ENCODE results near the gene DVL2.

The DVL2 gene

DNA sequence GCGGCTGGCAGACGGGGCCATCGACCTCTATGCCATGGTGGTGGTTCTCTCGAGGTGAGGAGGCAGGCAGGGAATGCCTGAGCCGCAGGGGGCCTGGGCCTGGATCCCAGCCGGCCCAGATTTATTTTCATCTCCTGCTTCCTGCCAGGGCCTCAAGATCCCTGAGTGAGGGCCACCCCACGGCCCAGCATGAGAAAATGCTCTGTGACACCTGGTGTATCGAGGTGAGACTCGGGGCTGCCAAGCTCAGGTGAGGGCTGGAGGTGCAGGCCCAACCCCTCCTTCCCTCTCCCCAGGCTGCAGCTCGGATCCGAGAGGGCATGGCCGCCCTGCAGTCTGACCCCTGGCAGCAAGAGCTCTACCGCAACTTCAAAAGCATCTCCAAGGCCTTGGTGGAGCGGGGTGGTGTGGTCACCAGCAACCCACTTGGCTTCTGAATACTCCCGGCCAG, 9.6 kb downstream of the DVL2 start:
- no peak for DNase-seq (ENCODE audit: low read depth in 1 of 2, low spot score in 1 of 2)
- Histone ChIP-seq H3K27me3 (ENCODE audit: insufficient read depth, poor library complexity, severe bottlenecking) (no peaks in the 10 kb centered on the region), H3K27ac (replicated peaks) (no peak overlapping the region), H3K4me3 (replicated peaks; ENCODE audit: insufficient read depth, low read length) (no peak overlapping the region)
- TF ChIP-seq, protein P1, sequence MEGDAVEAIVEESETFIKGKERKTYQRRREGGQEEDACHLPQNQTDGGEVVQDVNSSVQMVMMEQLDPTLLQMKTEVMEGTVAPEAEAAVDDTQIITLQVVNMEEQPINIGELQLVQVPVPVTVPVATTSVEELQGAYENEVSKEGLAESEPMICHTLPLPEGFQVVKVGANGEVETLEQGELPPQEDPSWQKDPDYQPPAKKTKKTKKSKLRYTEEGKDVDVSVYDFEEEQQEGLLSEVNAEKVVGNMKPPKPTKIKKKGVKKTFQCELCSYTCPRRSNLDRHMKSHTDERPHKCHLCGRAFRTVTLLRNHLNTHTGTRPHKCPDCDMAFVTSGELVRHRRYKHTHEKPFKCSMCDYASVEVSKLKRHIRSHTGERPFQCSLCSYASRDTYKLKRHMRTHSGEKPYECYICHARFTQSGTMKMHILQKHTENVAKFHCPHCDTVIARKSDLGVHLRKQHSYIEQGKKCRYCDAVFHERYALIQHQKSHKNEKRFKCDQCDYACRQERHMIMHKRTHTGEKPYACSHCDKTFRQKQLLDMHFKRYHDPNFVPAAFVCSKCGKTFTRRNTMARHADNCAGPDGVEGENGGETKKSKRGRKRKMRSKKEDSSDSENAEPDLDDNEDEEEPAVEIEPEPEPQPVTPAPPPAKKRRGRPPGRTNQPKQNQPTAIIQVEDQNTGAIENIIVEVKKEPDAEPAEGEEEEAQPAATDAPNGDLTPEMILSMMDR (IDR thresholded peaks at IDR 0.05; ENCODE audit: insufficient read depth, low read length): no peak
- no peak for TF ChIP-seq POLR2AphosphoS5 (IDR thresholded peaks at IDR 0.05; ENCODE audit: low read depth)
- TF ChIP-seq, protein P2, sequence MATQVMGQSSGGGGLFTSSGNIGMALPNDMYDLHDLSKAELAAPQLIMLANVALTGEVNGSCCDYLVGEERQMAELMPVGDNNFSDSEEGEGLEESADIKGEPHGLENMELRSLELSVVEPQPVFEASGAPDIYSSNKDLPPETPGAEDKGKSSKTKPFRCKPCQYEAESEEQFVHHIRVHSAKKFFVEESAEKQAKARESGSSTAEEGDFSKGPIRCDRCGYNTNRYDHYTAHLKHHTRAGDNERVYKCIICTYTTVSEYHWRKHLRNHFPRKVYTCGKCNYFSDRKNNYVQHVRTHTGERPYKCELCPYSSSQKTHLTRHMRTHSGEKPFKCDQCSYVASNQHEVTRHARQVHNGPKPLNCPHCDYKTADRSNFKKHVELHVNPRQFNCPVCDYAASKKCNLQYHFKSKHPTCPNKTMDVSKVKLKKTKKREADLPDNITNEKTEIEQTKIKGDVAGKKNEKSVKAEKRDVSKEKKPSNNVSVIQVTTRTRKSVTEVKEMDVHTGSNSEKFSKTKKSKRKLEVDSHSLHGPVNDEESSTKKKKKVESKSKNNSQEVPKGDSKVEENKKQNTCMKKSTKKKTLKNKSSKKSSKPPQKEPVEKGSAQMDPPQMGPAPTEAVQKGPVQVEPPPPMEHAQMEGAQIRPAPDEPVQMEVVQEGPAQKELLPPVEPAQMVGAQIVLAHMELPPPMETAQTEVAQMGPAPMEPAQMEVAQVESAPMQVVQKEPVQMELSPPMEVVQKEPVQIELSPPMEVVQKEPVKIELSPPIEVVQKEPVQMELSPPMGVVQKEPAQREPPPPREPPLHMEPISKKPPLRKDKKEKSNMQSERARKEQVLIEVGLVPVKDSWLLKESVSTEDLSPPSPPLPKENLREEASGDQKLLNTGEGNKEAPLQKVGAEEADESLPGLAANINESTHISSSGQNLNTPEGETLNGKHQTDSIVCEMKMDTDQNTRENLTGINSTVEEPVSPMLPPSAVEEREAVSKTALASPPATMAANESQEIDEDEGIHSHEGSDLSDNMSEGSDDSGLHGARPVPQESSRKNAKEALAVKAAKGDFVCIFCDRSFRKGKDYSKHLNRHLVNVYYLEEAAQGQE (IDR thresholded peaks at IDR 0.05; ENCODE audit: insufficient replicate concordance, low read depth): no peak
- TF ChIP-seq SPI1 (IDR thresholded peaks at IDR 0.05; ENCODE audit: borderline replicate concordance, low read depth): no peak
- TF ChIP-seq GABPA (IDR thresholded peaks at IDR 0.05; ENCODE audit: low read depth): no peak

DNA sequence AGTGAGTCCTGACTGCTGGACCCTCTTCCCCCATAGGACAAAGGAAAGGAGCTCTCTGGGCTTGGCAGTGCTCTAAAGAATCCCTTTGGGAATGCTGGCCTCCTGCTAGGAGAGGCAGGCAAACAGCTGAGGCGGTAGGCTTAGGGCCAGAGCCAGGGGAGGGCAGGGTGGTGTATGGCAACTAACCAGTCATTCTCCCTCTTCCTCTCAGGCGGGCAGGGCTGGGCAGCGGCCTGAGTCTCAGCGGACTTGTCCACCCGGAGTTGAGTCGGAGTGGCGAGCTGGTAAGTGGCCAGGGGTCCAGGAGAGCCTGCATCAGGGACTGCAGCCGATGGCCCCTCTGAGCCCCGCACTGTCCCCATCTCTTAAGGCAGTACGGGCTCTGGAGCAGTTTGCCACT, 10.2 kb downstream of the DVL2 start:
- no peak for DNase-seq (ENCODE audit: low read depth in 1 of 2, low spot score in 1 of 2)
- Histone ChIP-seq H3K27ac (replicated peaks) (no peak overlapping the region), H3K27me3 (ENCODE audit: insufficient read depth, poor library complexity, severe bottlenecking) (no peaks in the 10 kb centered on the region), H3K4me3 (replicated peaks; ENCODE audit: insufficient read depth, low read length) (no peak overlapping the region)
- TF ChIP-seq SPI1 (IDR thresholded peaks at IDR 0.05; ENCODE audit: borderline replicate concordance, low read depth) (no peak), GABPA (IDR thresholded peaks at IDR 0.05; ENCODE audit: low read depth) (no peak), POLR2AphosphoS5 (IDR thresholded peaks at IDR 0.05; ENCODE audit: low read depth) (no peak)
- TF ChIP-seq, protein P1 (IDR thresholded peaks at IDR 0.05; ENCODE audit: insufficient read depth, low read length): no peak
- TF ChIP-seq, protein P2 (IDR thresholded peaks at IDR 0.05; ENCODE audit: insufficient replicate concordance, low read depth): no peak

DNA sequence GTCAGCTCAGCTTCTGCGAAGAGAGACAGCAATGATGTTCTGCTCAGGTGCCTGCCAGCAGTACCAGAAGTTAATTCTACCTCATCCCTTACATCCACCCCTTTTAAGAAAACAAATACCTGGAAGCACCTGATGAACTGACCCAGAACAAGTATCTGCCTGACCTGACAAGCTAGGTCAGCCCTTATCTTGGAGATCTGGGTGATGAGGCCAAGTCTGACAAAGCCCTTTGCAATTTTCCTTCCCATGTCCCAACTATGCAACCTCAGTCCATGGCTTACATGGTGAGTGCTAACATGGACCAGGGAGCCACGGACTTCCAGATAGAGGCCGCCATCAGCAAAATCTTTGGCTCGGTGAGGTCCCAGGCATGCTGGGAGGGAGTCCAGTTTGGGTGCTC, 10.9 kb downstream of the DVL2 start:
- no peak for TF ChIP-seq SPI1 (IDR thresholded peaks at IDR 0.05; ENCODE audit: borderline replicate concordance, low read depth)
- TF ChIP-seq POLR2AphosphoS5 (IDR thresholded peaks at IDR 0.05; ENCODE audit: low read depth): no peak
- TF ChIP-seq, protein P2 (IDR thresholded peaks at IDR 0.05; ENCODE audit: insufficient replicate concordance, low read depth): no peak
- TF ChIP-seq, protein P1 (IDR thresholded peaks at IDR 0.05; ENCODE audit: insufficient read depth, low read length): no peak
- no peak for TF ChIP-seq GABPA (IDR thresholded peaks at IDR 0.05; ENCODE audit: low read depth)
- Histone ChIP-seq H3K4me3 (replicated peaks; ENCODE audit: insufficient read depth, low read length) (no peak overlapping the region), H3K27ac (replicated peaks) (no peak overlapping the region), H3K27me3 (ENCODE audit: insufficient read depth, poor library complexity, severe bottlenecking) (no peaks in the 10 kb centered on the region)
- DNase-seq (ENCODE audit: low read depth in 1 of 2, low spot score in 1 of 2): no peak

Measured in HL-60 (cell line).